Nephron progenitor cell (in vitro differentiated cells): ENCODE measurements around the gene EME2.

Source experiments
- DNase-seq: peaks from one replicate; pipeline ENCODE4 v3.0.0; 2021
- H3K27ac Mint-ChIP-seq: 2 replicates; pipeline ENCODE4 v1.8.0; 2021; ENCODE audit warnings: mild to moderate bottlenecking, moderate library complexity, mixed read lengths
- H3K27me3 Mint-ChIP-seq: 2 replicates; pipeline ENCODE4 v1.8.0; 2021; ENCODE audit warnings: mild to moderate bottlenecking, low read depth, mixed read lengths; ENCODE audit not compliant: poor library complexity
- H3K36me3 Mint-ChIP-seq: 2 replicates; pipeline ENCODE4 v1.8.0; 2021; ENCODE audit warnings: low read depth, mixed read lengths
- H3K4me1 Mint-ChIP-seq: 2 replicates; pipeline ENCODE4 v1.8.0; 2021; ENCODE audit warnings: mixed read lengths
- H3K4me3 Mint-ChIP-seq: 2 replicates; pipeline ENCODE4 v1.8.0; 2021; ENCODE audit warnings: mild to moderate bottlenecking, moderate library complexity, mixed read lengths
- H3K9me3 Mint-ChIP-seq: 2 replicates; pipeline ENCODE4 v1.8.0; 2021; ENCODE audit warnings: mild to moderate bottlenecking, moderate library complexity, mixed read lengths
- TF ChIP-seq, protein P1 (sequence below): fragments of 200-600 bp; sonication (generic); IDR thresholded peaks from 2 replicates; pipeline ENCODE4 v1.5.0; 2021; ENCODE audit warnings: antibody characterized with exemption

Gene EME2

DNA sequence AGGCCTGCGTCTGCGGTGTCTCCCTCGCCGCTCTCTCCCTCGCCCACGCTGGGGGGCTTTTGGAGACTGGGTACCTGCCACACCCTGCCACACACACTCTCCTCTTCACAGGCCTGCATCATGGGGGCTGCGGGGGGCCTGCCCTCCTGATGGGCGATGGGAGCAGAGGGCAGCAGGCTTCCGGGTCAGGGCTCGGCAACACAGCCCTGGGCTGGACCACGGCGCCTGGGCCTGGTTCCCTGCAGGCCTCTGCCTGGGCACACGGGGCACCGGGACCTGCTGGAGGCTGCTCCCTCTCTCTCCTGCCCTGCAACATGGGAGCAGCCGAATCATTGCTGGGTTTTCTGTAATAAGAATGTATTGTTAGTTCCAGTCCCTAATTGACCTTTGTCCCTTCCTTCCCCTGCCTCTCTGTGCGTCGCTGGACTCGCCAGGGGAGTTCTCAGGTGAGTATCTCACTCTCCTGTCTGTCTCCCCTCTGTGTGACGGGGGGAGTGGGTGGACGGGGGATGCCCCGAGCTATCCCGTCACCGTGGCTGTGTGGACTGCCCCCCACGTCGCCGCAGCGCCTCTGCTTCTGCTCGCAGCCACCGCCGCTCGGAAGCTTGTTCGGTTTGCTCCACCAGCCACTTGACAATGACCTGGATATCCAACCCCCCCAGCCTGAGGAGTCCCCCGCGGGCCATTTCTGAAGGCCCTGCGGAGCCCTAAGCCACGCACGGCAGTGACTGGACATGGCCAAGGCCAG, 14.7 kb upstream of the EME2 start:
- H3K27me3 Mint-ChIP-seq = peaks cover 4% of the 10 kb centered on the region
- no peaks in the 10 kb centered on the region for H3K9me3 Mint-ChIP-seq
- TF ChIP-seq, protein P1, sequence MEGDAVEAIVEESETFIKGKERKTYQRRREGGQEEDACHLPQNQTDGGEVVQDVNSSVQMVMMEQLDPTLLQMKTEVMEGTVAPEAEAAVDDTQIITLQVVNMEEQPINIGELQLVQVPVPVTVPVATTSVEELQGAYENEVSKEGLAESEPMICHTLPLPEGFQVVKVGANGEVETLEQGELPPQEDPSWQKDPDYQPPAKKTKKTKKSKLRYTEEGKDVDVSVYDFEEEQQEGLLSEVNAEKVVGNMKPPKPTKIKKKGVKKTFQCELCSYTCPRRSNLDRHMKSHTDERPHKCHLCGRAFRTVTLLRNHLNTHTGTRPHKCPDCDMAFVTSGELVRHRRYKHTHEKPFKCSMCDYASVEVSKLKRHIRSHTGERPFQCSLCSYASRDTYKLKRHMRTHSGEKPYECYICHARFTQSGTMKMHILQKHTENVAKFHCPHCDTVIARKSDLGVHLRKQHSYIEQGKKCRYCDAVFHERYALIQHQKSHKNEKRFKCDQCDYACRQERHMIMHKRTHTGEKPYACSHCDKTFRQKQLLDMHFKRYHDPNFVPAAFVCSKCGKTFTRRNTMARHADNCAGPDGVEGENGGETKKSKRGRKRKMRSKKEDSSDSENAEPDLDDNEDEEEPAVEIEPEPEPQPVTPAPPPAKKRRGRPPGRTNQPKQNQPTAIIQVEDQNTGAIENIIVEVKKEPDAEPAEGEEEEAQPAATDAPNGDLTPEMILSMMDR = no peak
- H3K27ac Mint-ChIP-seq = no peak overlapping the region
- H3K36me3 Mint-ChIP-seq = peaks cover 19% of the 10 kb centered on the region
- peaks cover 6% of the 10 kb centered on the region for H3K4me1 Mint-ChIP-seq
- no peak for DNase-seq
- no peak overlapping the region for H3K4me3 Mint-ChIP-seq

DNA sequence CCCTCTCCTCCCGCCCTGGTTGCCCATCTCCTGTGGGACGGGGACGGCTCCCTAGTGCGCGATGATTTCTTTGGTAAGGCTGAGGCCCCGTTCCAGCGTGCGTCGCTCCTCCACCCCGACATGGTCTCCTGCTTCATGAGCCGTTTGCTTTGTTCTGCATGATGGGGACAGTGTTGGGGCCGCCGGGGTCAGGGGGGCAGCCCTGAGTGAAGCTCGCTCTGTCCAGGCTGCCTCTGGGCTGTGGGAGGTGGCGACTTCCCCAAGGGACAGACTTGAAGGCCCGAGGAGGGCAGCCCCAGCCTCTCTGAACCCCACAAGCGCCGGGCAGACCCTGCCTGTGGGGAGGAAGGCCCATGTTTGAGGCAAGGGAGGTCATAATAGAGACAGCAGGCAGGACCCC, 13.7 kb upstream of the EME2 start:
- H3K4me1 Mint-ChIP-seq = peaks cover 6% of the 10 kb centered on the region
- H3K27me3 Mint-ChIP-seq = peaks cover 4% of the 10 kb centered on the region
- H3K27ac Mint-ChIP-seq = peak overlapping the region; percentile 94
- H3K36me3 Mint-ChIP-seq = peaks cover 17% of the 10 kb centered on the region
- no peaks in the 10 kb centered on the region for H3K9me3 Mint-ChIP-seq
- no peak for DNase-seq
- H3K4me3 Mint-ChIP-seq = no peak overlapping the region
- TF ChIP-seq, protein P1 = no peak

DNA sequence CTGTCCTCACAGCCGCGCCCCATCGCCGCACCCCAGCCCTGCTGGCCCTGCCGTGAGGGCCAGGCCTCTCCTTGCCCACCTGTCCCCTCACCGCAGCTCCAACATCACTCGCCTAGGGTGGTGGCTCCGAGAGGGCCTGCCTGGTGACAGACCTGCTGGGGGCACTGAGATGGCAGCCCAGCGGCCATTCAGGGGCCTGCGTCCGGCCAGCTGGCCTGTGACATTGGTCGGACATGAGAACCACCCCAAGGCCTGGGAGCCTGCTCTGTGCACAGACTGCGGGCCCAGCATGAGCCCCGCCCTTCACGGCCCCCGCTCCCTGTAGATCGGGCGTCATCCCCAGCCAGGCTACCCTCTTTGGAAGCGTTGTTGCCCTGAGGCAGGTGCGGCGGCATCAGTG, 13.1 kb upstream of the EME2 start:
- DNase-seq = no peak
- Mint-ChIP-seq H3K9me3 (no peaks in the 10 kb centered on the region), H3K4me3 (no peak overlapping the region), H3K27me3 (peaks cover 4% of the 10 kb centered on the region), H3K4me1 (peaks cover 6% of the 10 kb centered on the region), H3K27ac (no peak overlapping the region), H3K36me3 (peaks cover 17% of the 10 kb centered on the region)
- TF ChIP-seq, protein P1 = no peak

DNA sequence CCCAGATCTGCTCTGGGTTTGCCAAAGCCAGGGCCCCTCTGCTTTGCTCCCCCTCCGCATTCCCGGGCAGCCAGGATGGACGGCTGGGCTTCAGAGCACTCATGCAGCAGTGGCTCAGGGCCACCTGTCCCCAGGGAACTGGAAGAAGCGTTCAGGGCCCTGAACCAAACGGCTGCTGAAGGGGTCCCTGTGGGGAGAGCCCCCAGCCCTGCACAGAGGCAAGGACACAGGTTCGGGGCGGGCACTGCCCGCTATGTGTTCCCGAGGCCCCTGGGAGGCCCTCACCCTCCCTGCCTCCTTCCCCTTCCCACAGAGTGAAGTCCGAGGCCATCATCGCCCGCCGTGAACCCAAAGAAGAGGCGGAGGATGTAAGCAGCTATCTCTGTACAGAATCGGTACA, 11.7 kb upstream of the EME2 start:
- peaks cover 7% of the 10 kb centered on the region for H3K36me3 Mint-ChIP-seq
- TF ChIP-seq, protein P1 = no peak
- no peak overlapping the region for H3K4me3 Mint-ChIP-seq
- H3K27ac Mint-ChIP-seq = no peak overlapping the region
- no peaks in the 10 kb centered on the region for H3K9me3 Mint-ChIP-seq
- H3K27me3 Mint-ChIP-seq = peaks cover 4% of the 10 kb centered on the region
- H3K4me1 Mint-ChIP-seq = peaks cover 6% of the 10 kb centered on the region
- no peak for DNase-seq

DNA sequence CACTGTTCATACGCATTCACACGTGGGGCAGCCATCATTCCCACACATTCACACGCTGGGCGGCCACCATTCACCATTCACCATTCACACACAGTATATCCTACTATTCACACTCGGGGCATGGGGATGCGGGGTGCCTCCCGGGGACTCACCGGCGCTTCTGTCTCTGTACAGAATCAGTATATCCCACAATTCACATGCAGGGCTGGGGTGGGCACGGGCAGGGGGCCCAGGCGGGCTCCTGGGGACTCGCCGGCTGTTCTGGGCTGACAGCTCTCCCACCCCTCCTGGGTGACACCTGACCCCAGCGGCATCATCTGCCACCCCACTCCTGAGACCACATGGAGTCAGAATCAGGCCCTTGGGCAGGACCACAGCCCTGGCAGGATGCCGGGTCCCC, 10.9 kb upstream of the EME2 start:
- no peak for DNase-seq
- H3K27me3 Mint-ChIP-seq = peaks cover 4% of the 10 kb centered on the region
- TF ChIP-seq, protein P1 = no peak
- peaks cover 7% of the 10 kb centered on the region for H3K36me3 Mint-ChIP-seq
- H3K4me3 Mint-ChIP-seq = no peak overlapping the region
- no peak overlapping the region for H3K27ac Mint-ChIP-seq
- H3K4me1 Mint-ChIP-seq = peaks cover 6% of the 10 kb centered on the region
- H3K9me3 Mint-ChIP-seq = no peaks in the 10 kb centered on the region
